NCI-H226 (cell line): ENCODE results near the gene PSMD6.
A peak's percentile ranks its signal among the peaks of the same experiment; 100 is the strongest.

Experiments used
- DNase-seq: peaks from one replicate; pipeline ENCODE4 v3.0.0-alpha.2; 2015

PSMD6 gene

GRCh38 chr3:63975723-63976122 lies 47.6 kb downstream of the PSMD6 start:
- peak; percentile 23 for DNase-seq

GRCh38 chr3:63974451-63974850 lies 48.8 kb downstream of the PSMD6 start:
- no peak for DNase-seq

- DNase-seq = no peak
Observed at GRCh38 chr3:63973406-63973805, 49.9 kb downstream of the PSMD6 start.

- no peak for DNase-seq
Observed at GRCh38 chr3:63972987-63973386, 50.3 kb downstream of the PSMD6 start.

GRCh38 chr3:63972196-63972595 lies 51.1 kb downstream of the PSMD6 start:
- peak; percentile 56 for DNase-seq

GRCh38 chr3:63970631-63971475 lies 52.4 kb downstream of the PSMD6 start:
- no peak for DNase-seq

GRCh38 chr3:63969876-63970275 lies 53.4 kb downstream of the PSMD6 start:
- DNase-seq = no peak

GRCh38 chr3:63968612-63969350 lies 54.5 kb downstream of the PSMD6 start:
- DNase-seq = no peak

GRCh38 chr3:63967675-63968611 lies 55.4 kb downstream of the PSMD6 start:
- DNase-seq = no peak

- no peak for DNase-seq
Observed at GRCh38 chr3:63966871-63967270, 56.4 kb downstream of the PSMD6 start.

- DNase-seq = no peak
Observed at GRCh38 chr3:63966007-63966406, 57.3 kb downstream of the PSMD6 start.

- DNase-seq = no peak
Observed at GRCh38 chr3:63964681-63965485, 58.4 kb downstream of the PSMD6 start.

GRCh38 chr3:63963496-63963895 lies 59.8 kb downstream of the PSMD6 start:
- DNase-seq = no peak

GRCh38 chr3:63961891-63962290 lies 61.4 kb downstream of the PSMD6 start:
- peak; percentile 29 for DNase-seq
